Left ventricle myocardium superior (tissue), 1 donor: ENCODE measurements around the gene INPP4A. TPM values are rescaled to one million over a fixed set of nuclear protein-coding genes. Genes with fewer than 3 reads are reported as not detected.

Experiments
- ATAC-seq: fragments of 200-7000 bp; cut with Tn5 transposase; one replicate; pipeline ENCODE4 v1.9.1; 2020; ENCODE audit warnings: mild to moderate bottlenecking, moderate library complexity
- DNase-seq: peaks from one replicate; pipeline ENCODE4 v3.0.0-alpha.2; 2020
- intact Hi-C: fragments of 100-400 bp; cut with micrococcal nuclease; formaldehyde crosslinking; loops from one replicate; pipeline ENCODE4 v1.11.0; 2022
- total RNA-seq: library from RNA; stranded (reverse); fragmentation: NEBNext Ultra II Directional; extraction: Animal tissue kit (Norgen Biotek cat#: 25700); gene quantifications from one replicate; pipeline ENCODE4 v1.2.1, GENCODE V29; 2021
- donor health status: DM: no; HTN: yes; CAD: no; lungs with severe emphysema.

Gene INPP4A
- total RNA-seq, 1 donor from 2014 or later, result 16.3 TPM

DNA sequence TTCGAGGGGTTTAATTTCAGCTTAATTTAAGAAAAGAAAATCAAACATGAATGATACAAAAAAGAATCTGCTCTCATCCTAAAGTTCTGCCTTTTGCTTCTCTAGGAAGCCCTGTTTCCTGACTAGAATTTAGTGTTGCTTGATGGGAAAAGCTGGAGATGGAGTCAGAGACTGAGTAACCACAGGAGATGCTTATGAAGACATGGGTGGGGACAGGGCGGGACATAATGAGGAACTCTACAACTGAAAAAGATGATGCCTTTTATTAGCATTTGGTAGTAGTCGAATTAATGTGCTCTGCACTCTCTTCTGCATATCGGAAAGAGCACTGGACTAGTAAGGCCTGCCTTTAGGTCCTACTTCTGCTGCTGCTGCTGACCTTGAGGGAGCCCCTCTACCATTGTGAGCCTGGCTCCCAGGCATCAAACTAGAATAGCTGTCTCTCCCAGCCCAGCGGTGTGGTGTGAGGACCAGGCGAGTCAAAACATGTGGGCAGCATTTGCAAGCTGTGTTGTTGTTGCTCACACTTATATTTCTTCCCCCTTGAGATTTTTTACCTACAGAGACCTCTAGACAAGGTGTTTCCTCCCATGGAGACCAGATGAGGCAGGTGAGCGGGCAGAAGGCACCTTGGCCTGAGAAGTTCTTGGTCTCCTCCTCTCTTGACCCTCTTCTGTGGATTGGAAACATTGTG is 61.5 kb downstream of the INPP4A start:
- DNase-seq (no peak), ATAC-seq (no peak)
- intact Hi-C loops, result no loop called here

DNA sequence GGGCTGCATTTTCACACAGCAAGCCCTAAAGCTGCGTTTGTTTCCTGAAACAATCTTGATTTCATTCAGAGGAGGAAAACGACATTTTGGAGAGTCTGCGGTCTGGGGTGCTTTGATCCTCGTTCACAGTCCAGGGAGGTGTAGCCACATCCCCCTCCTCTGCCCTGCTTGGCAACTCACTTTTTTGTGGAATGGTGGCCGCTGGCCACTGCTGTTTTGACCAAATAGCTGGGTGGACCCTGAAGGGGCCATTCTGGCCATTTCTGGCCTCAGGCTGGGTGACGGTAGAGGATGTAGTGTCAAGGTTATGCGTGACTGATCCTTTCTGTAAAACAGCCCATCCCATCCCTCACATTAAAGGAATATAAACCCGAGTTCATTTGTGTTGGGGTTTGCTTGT is 62.2 kb downstream of the INPP4A start:
- DNase-seq (no peak), ATAC-seq (no peak)
- intact Hi-C loops, result no loop called here

DNA sequence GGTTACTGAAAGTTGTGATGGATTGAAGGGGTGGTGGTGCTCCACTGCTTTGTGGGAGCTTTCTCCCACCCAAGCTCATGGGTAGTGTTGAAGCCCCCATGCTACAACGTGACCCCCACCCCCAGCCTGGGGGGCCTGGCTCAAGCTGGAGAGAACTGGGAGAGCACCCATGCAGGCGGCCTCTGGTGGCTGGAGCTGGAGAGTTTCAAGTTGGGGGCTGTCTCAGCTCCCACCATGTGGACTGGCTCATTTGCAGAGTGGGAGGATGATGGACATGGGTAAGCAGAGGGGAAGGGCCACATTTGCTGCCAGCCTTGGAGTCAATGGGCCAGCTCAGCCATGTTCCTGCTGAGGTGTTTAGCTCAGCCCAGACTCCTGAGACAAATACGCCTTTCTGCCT is 62.8 kb downstream of the INPP4A start:
- intact Hi-C loops, result no loop called here
- ATAC-seq (no peak), DNase-seq (no peak)

DNA sequence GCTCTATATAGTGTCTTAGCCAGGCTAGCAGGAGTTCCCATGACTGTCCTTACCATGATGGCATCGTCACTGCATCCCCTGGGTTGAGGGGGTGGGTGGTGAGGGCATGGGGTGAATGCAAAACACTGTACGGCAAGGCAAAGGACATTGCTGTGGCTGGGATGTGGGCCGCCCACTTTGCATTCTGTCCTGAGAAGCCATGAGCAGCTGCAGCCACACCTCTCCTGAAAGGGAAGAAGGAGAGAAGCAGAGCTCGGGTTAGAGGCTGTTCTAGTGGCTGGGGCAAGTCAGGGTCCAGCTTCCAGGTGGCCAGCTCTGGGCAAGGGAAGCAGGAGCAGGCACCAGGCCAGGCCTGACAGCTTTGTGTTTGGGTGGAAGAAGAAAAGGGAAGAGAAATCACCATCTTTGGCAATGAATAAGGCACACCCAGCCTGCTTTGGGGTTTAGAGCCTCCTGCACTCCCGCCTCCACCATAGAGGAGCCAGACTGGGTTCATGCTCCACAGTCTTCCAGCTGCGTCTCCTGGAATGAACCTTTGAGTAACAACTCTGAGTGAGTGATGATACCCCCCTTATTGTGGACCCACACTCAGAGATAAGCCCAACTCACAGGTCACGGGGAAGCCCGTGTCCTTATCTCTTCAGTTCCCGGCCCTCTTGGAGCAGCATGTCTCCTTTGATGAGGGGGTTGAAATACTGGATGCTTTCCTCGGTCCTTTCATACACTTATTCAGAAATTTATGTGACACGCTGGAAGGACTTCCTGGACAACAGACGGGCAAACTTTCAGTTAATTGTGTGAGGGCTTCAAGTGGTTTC is 63.4 kb downstream of the INPP4A start:
- peak; percentile 86 for DNase-seq
- intact Hi-C loops, result no loop called here

DNA sequence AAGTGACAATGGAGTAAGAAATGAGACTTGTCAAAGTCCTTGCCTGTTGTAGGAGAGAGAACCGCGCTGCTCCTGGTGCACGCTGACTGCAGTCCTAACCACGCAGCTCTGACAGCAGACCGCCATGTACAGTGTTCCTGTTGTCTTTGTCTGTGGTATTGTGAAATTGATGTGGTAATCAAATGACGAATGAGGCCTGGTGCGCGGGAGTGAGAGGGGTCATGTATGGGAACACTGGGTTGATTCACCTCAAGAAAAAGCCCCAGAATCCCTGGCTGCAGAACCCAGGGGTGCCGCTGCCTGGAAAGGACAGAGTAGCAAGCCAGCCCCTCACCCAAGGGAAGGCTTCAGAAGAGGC is 64.0 kb downstream of the INPP4A start:
- ATAC-seq, result peak; percentile 79
- intact Hi-C loops, result no loop called here
- peak; percentile 67 for DNase-seq

More for the DNA sequence above, 63.4 kb downstream of the INPP4A start:
- peak; percentile 72 for ATAC-seq

DNA sequence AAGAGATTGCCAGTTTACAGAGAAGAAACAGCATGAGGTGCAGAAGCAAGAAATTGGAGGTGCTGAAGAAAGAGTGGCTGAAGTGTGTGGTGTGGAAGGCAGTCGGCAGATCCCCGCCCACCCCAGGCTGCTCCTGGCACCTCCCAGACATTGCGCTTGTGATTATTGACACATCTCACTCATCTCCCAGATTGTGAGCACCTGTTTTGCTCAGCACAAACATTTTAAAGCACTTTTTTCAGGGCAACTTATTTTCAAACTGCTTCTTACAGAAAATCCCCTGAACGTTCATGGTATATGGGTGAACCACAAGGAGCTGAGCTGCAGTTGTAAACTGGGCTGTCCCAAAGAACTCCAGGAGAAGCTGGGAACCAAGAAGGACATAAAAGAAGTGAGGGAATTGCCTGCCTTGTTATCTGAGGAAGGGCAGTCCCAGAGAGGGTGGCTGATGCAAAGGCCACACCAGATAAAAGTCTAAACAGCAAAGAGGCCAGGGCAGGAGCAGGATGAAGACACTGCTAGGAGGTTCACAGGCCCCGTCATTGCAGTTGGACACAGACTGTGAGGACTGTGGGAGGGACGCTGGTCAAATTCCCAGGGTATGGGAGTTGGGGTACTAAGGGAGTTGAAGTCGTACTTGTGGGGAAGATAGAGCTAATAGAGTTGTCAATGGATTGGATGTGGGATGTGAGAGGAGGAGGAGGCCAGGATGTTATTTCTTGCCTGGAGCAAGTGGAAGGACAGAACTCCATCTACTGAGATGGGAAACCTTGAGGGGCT is 65.1 kb downstream of the INPP4A start:
- intact Hi-C loops, result no loop called here
- DNase-seq, result no peak
- ATAC-seq, result no peak

DNA sequence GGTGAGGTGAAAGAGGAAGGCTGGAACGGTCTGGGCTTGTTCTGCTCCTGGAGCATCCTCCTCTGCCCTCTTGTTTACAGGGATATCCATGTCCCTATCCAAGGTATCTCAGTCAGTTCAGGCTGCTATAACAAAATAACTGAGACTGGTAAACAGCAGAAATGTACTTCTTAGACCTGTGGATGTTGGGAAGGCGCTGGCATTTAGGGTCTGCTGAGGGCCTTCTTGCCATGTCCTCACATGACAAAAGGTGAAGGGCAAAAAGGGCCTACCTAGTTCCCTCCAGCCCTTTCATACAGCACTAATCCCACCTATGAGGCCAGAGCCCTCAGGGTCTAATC is 65.6 kb downstream of the INPP4A start:
- no peak for ATAC-seq
- no peak for DNase-seq
- intact Hi-C loops, result no loop called here

DNA sequence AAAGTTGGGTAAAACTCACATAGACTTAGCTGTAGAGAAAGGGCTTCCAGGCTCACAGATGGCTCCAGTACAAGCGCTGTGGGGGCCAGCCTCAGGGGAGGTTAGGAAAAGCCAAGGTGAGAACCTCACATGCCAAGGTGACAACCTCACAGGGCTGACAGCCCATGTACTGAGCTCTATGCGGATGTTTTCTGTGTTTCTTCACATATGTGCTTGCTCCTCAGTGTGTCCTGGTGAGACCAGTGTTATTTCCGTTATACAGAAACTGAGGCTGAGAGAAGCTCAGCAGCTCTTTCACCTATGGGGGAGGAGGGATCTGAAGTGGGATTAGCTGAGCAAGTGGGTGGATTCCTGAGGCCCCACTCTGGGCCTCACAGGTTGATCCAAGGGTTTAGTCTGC is 67.3 kb downstream of the INPP4A start:
- intact Hi-C loops, result no loop called here

DNA sequence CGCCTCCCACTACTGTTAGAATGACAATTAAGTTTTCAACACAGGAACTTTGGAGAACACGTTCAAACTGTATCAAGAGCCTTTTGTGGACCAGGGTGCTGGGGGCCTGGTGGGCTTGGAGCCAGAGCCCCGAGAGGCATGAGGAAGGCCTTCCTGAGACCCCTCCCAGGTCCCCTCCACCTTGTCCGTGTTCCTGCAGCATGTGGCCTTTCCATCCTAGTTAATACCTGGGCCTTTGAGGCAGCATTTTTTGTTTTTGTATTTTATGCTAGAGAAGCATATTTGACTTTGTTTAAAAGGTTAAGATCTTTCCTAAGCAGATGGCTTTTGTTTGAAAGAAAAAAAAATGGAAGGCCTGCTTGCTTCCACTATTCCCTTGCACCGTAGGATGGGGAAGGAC is 68.0 kb downstream of the INPP4A start:
- ATAC-seq, result no peak
- no peak for DNase-seq
- intact Hi-C loops, result no loop called here

More for the DNA sequence above, 67.3 kb downstream of the INPP4A start:
- DNase-seq (no peak), ATAC-seq (no peak)

DNA sequence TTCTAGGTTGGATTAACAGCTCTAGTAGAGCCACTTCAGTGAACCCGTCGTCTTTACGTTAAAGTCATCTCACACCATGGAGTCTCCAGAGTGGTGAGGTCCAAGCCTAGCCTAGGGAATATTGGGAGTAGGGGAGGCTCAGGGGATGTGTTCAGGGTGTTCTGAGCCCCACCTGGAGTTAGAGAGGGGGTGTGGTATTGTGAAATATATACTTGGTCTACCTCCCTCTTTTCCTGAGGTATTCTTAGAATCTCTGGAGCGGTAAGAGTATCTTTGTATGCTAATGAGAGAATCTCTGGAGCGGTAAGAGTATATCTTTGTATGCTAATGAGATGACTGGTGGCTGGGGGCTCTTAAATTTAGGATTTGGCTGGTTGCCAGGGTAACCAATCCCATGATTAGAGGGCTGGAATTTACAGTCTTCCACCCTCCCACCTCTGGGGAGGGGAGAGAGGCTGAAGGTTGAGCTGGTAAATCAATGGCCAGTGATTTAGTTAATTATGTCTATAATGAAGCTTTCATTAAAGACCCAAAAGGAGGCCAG is 69.5 kb downstream of the INPP4A start:
- no peak for ATAC-seq
- intact Hi-C loops, result no loop called here
- DNase-seq, result no peak

DNA sequence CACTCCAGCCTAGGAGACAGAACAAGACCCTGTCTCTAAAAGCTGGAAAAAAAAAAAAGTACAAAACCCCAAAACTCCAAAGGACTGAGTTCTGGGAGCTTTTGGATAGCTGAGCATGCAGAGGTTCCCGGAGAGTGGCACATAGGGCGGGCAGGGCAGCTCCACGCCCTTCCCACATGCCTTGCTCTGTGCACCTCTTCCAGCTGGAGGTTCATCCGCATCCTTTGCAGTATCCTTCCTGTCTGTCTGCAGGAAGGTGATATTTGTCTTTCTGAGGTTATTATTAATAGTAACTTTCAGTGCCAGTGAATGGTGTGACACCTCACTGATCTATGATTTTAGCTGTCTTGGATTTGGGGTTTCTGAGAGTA is 70.2 kb downstream of the INPP4A start:
- intact Hi-C loops, result no loop called here
- DNase-seq (no peak), ATAC-seq (no peak)

DNA sequence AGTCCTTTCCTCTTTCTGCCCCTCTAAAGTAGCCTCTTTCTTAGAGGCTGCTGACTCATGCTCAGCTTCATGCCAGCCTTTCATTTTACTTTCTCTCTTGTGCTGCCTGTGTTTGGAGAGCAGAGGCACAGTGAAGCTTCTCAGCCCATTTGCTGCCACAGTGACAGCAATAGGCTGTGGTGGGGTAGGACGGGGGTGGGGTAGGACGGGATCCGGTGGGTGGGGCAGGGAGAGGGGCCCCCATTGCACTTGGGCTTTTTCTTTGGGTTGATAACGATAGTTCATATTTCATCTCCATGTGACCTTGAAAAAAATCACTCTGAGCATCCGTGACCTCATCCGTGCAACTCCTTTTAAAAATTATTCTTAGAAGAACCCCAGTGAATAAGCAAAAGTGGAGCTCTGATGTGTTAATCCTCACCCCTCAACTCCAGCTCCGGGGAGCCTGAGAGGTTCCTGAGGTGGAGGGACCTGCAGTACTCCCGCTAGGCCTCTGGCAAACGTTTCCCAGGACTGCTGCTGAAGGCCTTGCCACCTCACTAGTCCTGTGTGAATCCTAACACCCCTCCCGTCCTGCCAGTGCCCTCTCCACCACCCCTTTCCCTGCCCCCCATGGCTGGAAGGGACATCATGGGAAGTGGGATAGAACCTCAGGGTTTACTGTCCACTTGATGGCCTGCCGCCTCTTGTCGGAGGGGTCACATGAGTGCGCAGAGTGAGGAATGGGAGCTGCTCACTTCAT is 70.8 kb downstream of the INPP4A start:
- intact Hi-C loops, result no loop called here
- no peak for DNase-seq
- no peak for ATAC-seq

DNA sequence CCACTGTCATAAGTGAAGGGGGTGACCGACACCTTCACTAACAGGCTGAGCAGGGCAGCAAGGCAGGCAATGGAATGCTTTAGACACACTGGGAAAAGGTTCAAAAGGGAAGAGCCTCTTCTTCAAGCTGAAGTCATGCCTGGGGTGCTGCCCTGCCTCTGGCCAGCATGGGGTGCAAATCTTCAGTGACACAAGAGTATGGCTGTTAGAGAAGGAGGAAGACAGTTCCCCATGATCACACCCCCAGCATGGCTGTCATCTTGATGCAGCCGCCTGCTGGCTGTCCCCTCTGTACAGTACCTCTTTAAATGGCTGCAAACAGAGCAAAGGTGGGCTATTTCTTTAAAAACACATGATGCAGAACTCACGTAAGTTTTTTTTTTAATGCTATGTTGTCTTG is 71.9 kb downstream of the INPP4A start:
- ATAC-seq (no peak), DNase-seq (no peak)
- intact Hi-C loops, result no loop called here

DNA sequence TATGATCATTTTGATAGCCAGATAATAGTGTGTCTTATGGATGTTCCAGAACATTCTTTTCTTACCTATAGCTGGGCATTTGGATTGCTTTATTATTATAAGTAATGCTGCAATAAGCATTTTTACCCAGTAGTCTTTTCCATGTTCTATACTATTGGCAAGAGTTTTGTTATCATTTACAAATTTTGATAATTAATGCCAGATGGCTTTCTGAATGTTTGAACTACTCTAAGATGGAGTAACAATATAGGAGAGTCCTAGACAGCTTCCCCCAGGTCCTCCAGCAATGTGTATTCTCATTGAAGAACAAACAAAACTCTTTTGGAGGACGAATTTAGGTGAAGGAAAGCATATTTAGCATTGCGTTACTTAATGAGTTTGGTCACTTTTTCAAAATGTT is 73.0 kb downstream of the INPP4A start:
- intact Hi-C loops, result no loop called here
- DNase-seq (no peak), ATAC-seq (no peak)

DNA sequence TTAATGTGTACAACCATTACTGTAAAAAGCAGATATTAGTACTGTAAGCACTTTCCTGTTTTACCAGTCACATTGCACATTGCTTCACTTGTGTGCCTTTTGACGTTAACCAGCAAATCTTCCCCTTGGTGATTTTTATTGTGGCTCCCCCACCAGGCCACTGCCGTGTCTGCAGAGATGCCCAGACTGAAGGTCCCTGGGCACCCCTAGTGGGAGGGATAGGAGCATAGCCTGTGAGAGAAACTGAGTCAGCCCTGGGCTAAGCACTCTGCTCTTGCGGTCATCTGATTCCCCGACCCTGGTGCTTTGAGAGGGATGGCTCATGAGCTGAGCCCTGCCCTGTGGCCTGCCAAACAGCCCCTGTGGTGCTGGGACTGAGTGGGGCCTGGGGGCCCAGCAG is 73.4 kb downstream of the INPP4A start:
- DNase-seq (no peak), ATAC-seq (peak; percentile 57)
- intact Hi-C loops, result no loop called here

DNA sequence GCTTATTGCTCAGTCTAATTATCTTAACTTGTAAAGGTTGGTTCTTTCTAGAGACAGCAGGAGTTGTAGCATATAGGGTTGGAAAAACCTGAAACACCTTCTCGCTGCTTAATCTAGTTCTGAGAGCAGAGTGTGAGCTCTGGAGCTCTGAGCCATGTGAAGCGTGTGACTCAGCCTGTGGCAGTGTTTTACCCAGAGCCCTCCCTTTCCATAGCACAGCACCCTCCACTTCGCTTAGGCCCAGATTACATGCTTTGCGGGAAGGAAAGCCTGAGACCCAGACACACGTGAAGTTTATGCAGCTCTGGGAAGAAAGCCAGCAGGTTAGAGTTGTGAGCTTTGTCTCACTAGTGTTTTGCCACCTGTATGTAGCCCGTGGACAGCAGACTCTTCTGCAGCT is 74.5 kb downstream of the INPP4A start:
- intact Hi-C loops, result no loop called here
- ATAC-seq (peak; percentile 77), DNase-seq (no peak)

DNA sequence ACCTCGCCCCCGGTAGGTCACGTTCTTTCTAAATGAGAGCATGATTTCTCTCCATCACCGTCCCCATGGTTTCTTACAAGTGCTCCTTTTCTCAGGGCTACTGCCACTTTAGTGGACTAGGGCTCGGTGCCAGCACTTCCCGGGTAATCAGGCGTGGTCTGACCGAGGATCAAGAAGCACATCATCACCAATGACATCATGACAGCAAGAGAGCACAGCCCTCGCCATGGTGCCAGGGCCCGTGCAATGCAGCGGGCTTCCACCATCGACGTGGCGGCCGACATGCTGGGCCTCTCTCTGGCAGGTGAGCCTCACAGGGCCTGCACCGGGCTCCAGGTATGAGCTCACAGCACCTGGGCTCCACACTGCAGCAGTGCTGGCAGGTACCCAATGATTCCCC is 75.2 kb downstream of the INPP4A start:
- intact Hi-C loops, result no loop called here
- no peak for DNase-seq
- ATAC-seq, result no peak

DNA sequence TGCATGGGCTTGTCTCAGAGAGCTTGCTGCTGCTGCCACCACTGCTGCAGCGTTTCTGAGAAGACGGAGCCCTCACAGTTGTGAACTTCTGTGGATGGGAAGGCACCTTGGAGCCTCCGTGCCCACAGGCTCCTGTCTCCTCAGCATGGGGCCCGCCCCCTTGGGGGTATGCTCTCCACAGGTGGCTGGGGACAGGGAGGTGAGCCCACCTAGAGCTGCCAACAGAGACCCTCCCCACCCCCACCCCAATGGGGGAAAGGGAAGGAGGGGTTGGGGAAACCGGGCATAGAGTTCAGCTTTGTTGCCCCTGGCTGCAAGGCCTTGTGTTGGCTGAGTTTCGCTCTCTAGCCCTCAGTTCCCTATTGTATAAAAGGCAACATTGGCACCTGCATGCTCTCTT is 76.1 kb downstream of the INPP4A start:
- ATAC-seq, result no peak
- intact Hi-C loops, result no loop called here
- no peak for DNase-seq

DNA sequence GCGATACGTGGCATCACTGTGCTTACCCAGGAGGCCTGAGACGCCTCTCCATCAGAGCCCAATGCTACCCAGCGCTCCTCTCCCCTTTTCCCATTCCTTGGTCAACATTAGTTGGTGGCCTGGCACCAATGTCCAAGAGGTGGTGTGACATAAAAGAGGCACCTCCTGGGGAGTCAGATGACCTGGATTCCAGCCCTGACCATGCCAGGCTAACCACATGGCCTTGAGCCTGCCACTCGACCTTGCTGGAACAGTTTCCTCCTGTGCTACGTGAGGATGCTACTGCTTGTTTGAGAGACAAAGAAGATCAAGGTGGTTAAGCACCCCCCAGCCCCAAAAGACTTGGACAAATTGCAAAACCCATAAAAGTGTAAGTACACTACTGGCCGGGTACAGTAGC is 76.6 kb downstream of the INPP4A start:
- intact Hi-C loops, result no loop called here
- peak; percentile 25 for ATAC-seq
- no peak for DNase-seq

DNA sequence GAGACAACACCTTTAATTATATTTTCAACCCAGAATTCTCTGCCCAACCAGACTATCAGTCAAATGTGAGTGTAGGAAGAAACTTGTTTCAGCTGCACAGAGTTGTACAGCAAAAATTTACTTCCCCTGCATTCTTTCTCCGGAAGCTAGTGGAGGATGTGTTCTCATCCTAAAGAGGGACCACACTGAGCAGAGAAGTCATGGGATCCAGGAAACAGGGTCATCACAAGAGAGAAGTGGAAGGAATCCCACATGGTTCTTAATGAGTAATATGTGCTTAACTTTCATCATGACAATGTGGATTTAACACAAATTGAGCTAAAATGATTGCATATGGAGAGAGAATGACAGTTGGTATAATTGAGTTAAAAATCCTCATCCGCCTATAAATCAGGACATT is 78.2 kb downstream of the INPP4A start:
- intact Hi-C loops, result no loop called here

More for the DNA sequence above, 78.2 kb downstream of the INPP4A start:
- DNase-seq (no peak), ATAC-seq (no peak)
